Endothelial cell (in vitro differentiated cells): ENCODE data around the gene ZMYM5. TPM values are rescaled to one million over a fixed set of nuclear protein-coding genes. Genes with fewer than 3 reads are reported as not detected.
"Not testable (repeated sequence)": the region's sequence is repeated elsewhere in the genome, so short reads cannot be mapped to it uniquely, and the experiment has no call there.

Source experiments
- DNase-seq: peaks from one replicate; pipeline ENCODE4 v3.0.0; 2021; ENCODE audit warnings: low spot score
- H3K27ac Mint-ChIP-seq: one replicate; pipeline ENCODE4 v1.8.0; 2021; ENCODE audit warnings: mixed read lengths, inconsistent platforms; ENCODE audit not compliant: unreplicated experiment
- H3K27me3 Mint-ChIP-seq: one replicate; pipeline ENCODE4 v1.8.0; 2021; ENCODE audit warnings: mild to moderate bottlenecking, moderate library complexity, mixed read lengths, inconsistent platforms; ENCODE audit not compliant: unreplicated experiment
- H3K36me3 Mint-ChIP-seq: one replicate; pipeline ENCODE4 v1.8.0; 2021; ENCODE audit warnings: mild to moderate bottlenecking, low read depth, mixed read lengths, inconsistent platforms; ENCODE audit not compliant: unreplicated experiment
- H3K4me1 Mint-ChIP-seq: one replicate; pipeline ENCODE4 v1.8.0; 2021; ENCODE audit warnings: mild to moderate bottlenecking, mixed read lengths, inconsistent platforms; ENCODE audit not compliant: unreplicated experiment
- H3K4me3 Mint-ChIP-seq: one replicate; pipeline ENCODE4 v1.8.0; 2021; ENCODE audit warnings: mild to moderate bottlenecking, mixed read lengths, inconsistent platforms; ENCODE audit not compliant: unreplicated experiment
- H3K9me3 Mint-ChIP-seq: one replicate; pipeline ENCODE4 v1.8.0; 2021; ENCODE audit warnings: mixed read lengths, inconsistent platforms; ENCODE audit not compliant: unreplicated experiment
- total RNA-seq: library from RNA; stranded (reverse); fragmentation: NEBNext Ultra II Directional; extraction: Animal tissue kit (Norgen Biotek cat#: 25700); gene quantifications from one replicate; pipeline ENCODE4 v1.2.1, GENCODE V29; 2021; ENCODE audit not compliant: unreplicated experiment
- TF ChIP-seq, protein P1 (sequence below): fragments of 200-600 bp; sonication (generic); IDR thresholded peaks from one replicate; pipeline ENCODE4 v1.5.0; 2021; ENCODE audit warnings: antibody characterized with exemption; ENCODE audit not compliant: unreplicated experiment

The ZMYM5 gene
- total RNA-seq, 1 donor from 2014 or later: 17.3 TPM

DNA sequence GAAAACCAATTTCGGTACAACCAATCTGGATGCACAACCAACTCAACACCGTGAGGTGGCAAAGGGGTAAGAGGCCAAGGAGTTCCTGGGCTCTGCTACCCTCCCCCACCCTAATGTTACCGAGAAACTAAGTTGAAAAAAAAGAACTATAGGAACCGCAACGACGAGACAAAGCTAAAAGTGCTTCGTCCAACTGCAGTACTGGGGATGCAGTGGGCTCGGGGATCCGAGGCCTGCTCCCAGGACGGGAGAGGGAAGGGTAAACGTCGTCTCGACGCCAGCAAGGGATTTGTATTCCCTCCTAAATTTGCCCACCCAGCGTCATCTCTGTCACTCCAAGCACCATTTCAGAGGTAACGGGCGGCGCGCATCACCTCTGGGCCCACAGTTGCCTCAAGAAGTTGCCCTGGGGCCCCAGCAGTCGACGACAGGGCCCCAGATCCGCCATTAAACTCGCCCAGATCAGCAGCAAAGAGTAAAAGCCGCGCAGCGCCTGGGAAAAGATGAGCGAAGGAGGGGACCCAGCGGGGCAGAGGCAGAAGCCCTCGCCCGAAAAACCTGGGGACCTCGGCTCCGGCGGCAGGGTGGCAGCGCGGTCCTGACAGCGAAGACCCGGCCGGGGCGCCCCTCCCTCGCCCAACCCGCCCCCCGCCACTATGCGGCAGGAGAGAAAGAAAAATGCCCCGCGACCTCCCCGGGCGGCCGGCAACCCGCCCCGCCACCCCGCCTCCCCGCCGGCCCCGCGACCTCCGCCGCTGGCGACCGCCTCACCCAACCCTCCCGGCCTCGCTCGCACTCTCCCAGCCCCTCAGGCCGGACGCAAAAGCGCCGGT lies 752 bp downstream of the ZMYM5 start:
- Mint-ChIP-seq H3K27me3 (peaks cover 23% of the 10 kb centered on the region), H3K4me3 (peak overlapping the region; percentile 98), H3K4me1 (peaks cover 22% of the 10 kb centered on the region), H3K36me3 (peaks cover 27% of the 10 kb centered on the region), H3K27ac (peak overlapping the region; percentile 92), H3K9me3 (no peaks in the 10 kb centered on the region)
- no peak for DNase-seq
- TF ChIP-seq, protein P1, sequence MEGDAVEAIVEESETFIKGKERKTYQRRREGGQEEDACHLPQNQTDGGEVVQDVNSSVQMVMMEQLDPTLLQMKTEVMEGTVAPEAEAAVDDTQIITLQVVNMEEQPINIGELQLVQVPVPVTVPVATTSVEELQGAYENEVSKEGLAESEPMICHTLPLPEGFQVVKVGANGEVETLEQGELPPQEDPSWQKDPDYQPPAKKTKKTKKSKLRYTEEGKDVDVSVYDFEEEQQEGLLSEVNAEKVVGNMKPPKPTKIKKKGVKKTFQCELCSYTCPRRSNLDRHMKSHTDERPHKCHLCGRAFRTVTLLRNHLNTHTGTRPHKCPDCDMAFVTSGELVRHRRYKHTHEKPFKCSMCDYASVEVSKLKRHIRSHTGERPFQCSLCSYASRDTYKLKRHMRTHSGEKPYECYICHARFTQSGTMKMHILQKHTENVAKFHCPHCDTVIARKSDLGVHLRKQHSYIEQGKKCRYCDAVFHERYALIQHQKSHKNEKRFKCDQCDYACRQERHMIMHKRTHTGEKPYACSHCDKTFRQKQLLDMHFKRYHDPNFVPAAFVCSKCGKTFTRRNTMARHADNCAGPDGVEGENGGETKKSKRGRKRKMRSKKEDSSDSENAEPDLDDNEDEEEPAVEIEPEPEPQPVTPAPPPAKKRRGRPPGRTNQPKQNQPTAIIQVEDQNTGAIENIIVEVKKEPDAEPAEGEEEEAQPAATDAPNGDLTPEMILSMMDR: no peak

GRCh38 chr13:19861762-19862161 lies 1.7 kb downstream of the ZMYM5 start:
- peaks cover 22% of the 10 kb centered on the region for H3K4me1 Mint-ChIP-seq
- peak overlapping the region; percentile 98 for H3K4me3 Mint-ChIP-seq
- no peak for DNase-seq
- H3K9me3 Mint-ChIP-seq: no peaks in the 10 kb centered on the region
- TF ChIP-seq, protein P1: no peak
- H3K36me3 Mint-ChIP-seq: peaks cover 32% of the 10 kb centered on the region
- peak overlapping the region; percentile 92 for H3K27ac Mint-ChIP-seq
- peaks cover 23% of the 10 kb centered on the region for H3K27me3 Mint-ChIP-seq

DNA sequence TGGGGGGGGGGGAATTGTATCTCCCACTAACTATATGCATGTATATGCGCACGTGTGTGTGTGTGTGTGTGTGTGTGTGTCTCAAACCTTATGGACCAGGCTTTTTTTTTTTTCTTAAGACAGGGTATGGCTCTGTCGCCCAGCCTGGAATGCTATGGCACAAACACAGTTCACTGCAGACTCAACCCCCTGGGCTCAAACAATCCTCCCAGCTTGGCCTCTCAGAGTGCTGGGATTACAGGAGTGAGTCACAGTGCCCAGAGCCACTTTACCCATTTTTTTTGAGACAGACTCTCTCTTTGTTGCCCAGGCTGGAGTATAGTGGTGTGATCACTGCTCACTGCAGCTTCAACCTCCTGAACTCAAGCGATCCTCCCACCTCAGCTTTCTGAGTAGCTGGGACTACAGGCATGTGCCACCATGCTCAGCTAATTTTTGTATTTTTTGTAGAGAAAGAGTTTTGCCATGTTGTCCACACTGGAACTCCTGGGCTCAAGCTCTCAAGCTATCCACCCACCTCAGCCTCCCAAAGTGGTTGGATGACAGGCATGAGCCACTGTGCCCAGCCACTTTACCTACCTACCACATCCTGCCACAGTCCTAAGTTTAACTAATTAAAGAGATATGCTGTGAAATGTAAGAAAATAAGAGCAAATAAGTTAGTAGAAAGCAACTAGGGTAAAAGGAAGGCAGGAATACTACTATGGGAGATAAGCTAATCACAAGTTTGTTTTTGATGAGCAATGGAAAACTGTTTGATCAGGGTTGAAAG lies 2.4 kb downstream of the ZMYM5 start:
- no peak for DNase-seq
- Mint-ChIP-seq H3K36me3 (peaks cover 32% of the 10 kb centered on the region), H3K27me3 (peaks cover 23% of the 10 kb centered on the region), H3K27ac (no peak overlapping the region), H3K4me3 (peak overlapping the region; percentile 98), H3K9me3 (no peaks in the 10 kb centered on the region), H3K4me1 (peaks cover 22% of the 10 kb centered on the region)
- TF ChIP-seq, protein P1: no peak

GRCh38 chr13:19857637-19858036 lies 5.8 kb downstream of the ZMYM5 start:
- H3K9me3 Mint-ChIP-seq, DNase-seq, H3K27ac Mint-ChIP-seq: not testable (repeated sequence)
- Mint-ChIP-seq H3K27me3 (peaks cover 12% of the 10 kb centered on the region), H3K4me3 (peak overlapping the region; percentile 48), H3K4me1 (peaks cover 15% of the 10 kb centered on the region), H3K36me3 (peaks cover 25% of the 10 kb centered on the region)

- peaks cover 10% of the 10 kb centered on the region for H3K4me1 Mint-ChIP-seq
- no peak for DNase-seq
- TF ChIP-seq, protein P1: no peak
- peaks cover 13% of the 10 kb centered on the region for H3K36me3 Mint-ChIP-seq
- H3K27me3 Mint-ChIP-seq: no peaks in the 10 kb centered on the region
- no peak overlapping the region for H3K27ac Mint-ChIP-seq
- no peaks in the 10 kb centered on the region for H3K9me3 Mint-ChIP-seq
- no peak overlapping the region for H3K4me3 Mint-ChIP-seq
Observed at GRCh38 chr13:19852766-19853165, 10.7 kb downstream of the ZMYM5 start.
